Mammary epithelial cell (primary cell): ENCODE measurements around the gene ABTB1.

Experiments used
- CTCF ChIP-seq, 2 donors: IDR thresholded peaks in 1 of 2; conservative IDR thresholded peaks in 1 of 2; 2 replicates each; pipeline ENCODE4 v1.5.1; 2011 to 2012; ENCODE audit warnings: inconsistent platforms in 2 of 2, low read length in 2 of 2, mild to moderate bottlenecking in 2 of 2, control low read depth in 1 of 2, low read depth in 1 of 2; ENCODE audit not compliant: insufficient read depth in 1 of 2; ENCODE audit errors: extremely low read depth in 1 of 2
- EZH2 ChIP-seq: IDR thresholded peaks from 2 replicates; pipeline ENCODE4 v1.6.1; 2012; ENCODE audit warnings: low read length, inconsistent platforms, borderline replicate concordance

DNA sequence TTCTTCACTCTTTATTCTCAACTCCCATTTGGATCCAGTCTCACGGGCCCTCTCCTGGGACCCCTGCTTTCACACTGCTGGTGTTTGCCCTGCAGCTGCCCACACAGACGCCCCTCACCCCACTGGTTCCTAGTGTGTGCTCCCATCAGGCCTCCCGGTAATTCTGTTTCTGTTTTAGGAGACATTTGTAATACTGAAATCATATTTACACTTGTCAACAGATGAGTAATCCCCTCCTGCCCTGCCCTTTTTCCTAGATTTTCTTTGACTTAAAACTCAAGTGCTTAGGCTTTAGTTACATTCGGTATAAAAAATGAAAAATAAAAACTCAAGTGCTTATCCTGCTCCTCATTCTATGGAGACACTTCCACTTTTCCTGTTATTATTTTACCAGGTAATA lies 18.4 kb upstream of the ABTB1 start:
- TF ChIP-seq CTCF (conservative IDR thresholded peaks at IDR 0.05 in 1 of 2, IDR thresholded peaks at IDR 0.05 in 1 of 2; ENCODE audit: extremely low read depth in 1 of 2, insufficient read depth in 1 of 2, low read depth in 1 of 2, low read length in 2 of 2) (no peak), EZH2 (no peak)
